Measurements from ENCODE around the gene YARS1.

GRCh38 chr1:32770221-32770731 is 46.9 kb downstream of the YARS1 start:
- TF ChIP-seq CTCF (conservative IDR thresholded peaks at IDR 0.05; ENCODE audit: low read depth, low read length) (no peak), BHLHE40 (IDR thresholded peaks at IDR 0.05; ENCODE audit: low read depth, low read length) (no peak)
